H1 (cell line): Measurements from ENCODE around the gene RING1. TPM values are rescaled to one million over a fixed set of nuclear protein-coding genes. Genes with fewer than 3 reads are reported as not detected.
A peak's percentile ranks its signal among the peaks of the same experiment; 100 is the strongest.

Experiments
- CHD7 ChIP-seq: fragments of 300-600 bp; sonication (generic); IDR thresholded peaks from 2 replicates; pipeline ENCODE4 v1.7.1; 2012; ENCODE audit warnings: low read length, moderate library complexity, mild to moderate bottlenecking, inconsistent platforms; ENCODE audit not compliant: insufficient replicate concordance
- EGR1 ChIP-seq: IDR thresholded peaks from 2 replicates; pipeline ENCODE4 v1.6.1; 2011; ENCODE audit warnings: low read depth, low read length, borderline replicate concordance
- MAX ChIP-seq: IDR thresholded peaks from 2 replicates; pipeline ENCODE4 v1.6.1; 2012; ENCODE audit warnings: inconsistent platforms
- NANOG ChIP-seq: IDR thresholded peaks from 2 replicates; pipeline ENCODE4 v1.6.1; 2011; ENCODE audit warnings: low read length, low read depth, mild to moderate bottlenecking, inconsistent platforms; ENCODE audit not compliant: insufficient read depth, poor library complexity, severe bottlenecking
- RBBP5 ChIP-seq: IDR thresholded peaks from 2 replicates; pipeline ENCODE4 v1.7.1; 2012; ENCODE audit warnings: low read depth, mild to moderate bottlenecking, inconsistent platforms, low read length, moderate library complexity, borderline replicate concordance
- SP1 ChIP-seq: IDR thresholded peaks from 2 replicates; pipeline ENCODE4 v1.6.1; 2011; ENCODE audit warnings: low read depth, low read length
- TAF7 ChIP-seq: optimal IDR thresholded peaks from 2 replicates; pipeline ENCODE3; 2011; ENCODE audit warnings: low read depth, mild to moderate bottlenecking, inconsistent platforms, low read length, moderate library complexity, borderline replicate concordance
- YY1 ChIP-seq: IDR thresholded peaks from 2 replicates; pipeline ENCODE4 v1.6.1; 2011; ENCODE audit warnings: low read depth, mild to moderate bottlenecking, low read length
- ZNF274 ChIP-seq: IDR thresholded peaks from 2 replicates; pipeline ENCODE4 v1.7.0; 2012; ENCODE audit warnings: low read length, borderline replicate concordance; ENCODE audit errors: extremely low read depth
- polyA plus RNA-seq, 7 experiments: library from polyadenylated mRNA; depleted of rRNA in 3 of 7; stranded (reverse) in 5 of 7; unstranded in 2 of 7; fragments of >200 nt in 5 of 7; fragments of 200-250 nt in 2 of 7; gene quantifications; 1 replicate in 5 of 7; 2 replicates in 1 of 7; 4 replicates in 1 of 7; pipeline versions ENCODE4 v1.2.1 to v1.2.3, GENCODE V29; 2011 to 2013; ENCODE audit warnings: missing spikeins in 2 of 7, mixed read lengths in 2 of 7
- total RNA-seq: library from RNA; stranded (reverse); fragmentation: NEBNext Ultra II Directional; extraction: Animal tissue kit (Norgen Biotek cat#: 25700); gene quantifications from 2 replicates; pipeline ENCODE4 v1.2.1, GENCODE V29; 2021

The RING1 gene
- total and polyA plus RNA-seq, 2 of the 8 experiments (the other 6 are each of a cell fraction or from before 2014, with no cell fraction given) = 16.4 to 26.0 TPM

- TF ChIP-seq CHD7 = no peak
- TF ChIP-seq YY1 = peak; percentile 100
- peak; percentile 61; the same call in 1 of the 2 replicates for TF ChIP-seq EGR1
- peak; percentile 45 for TF ChIP-seq TAF7
- peak; percentile 4 for TF ChIP-seq NANOG
- peak; percentile 72 for TF ChIP-seq SP1
- no peak for TF ChIP-seq ZNF274
- peak; percentile 26 for TF ChIP-seq MAX
- peak; percentile 94 for TF ChIP-seq RBBP5
Measured at GRCh38 chr6:33200219-33201146, 7.8 kb upstream of the RING1 start, which contains the start of the genes RXRB and SLC39A7 (continued).
